ENCODE results near the gene AUTS2.

Gene AUTS2

DNA sequence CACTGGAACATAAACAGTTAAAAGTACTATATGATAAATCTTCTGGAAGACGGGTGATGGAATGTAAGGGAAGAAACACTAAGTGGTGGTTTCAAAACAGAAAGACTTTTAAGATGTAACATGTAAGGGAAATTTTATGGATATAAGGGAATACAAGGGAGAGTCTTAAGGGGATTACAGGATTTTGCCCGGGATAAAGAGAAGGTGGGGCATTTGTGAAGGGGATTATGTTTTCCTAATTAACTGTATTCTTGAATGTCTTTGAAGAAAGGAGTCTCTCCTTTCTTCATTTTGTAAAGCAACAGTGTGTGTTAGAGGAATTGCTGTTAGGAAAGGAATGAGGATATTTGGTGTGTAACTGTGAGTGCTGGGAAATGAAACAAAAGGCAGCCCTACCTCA is 745.2 kb downstream of the AUTS2 start:
- Histone ChIP-seq H3K27me3 (no peaks in the 10 kb centered on the region), H3K4me1 (ENCODE audit: control insufficient read depth in 1 of 2, insufficient read depth in 1 of 2, low read depth in 1 of 2, low read length in 1 of 2) (no peaks in the 10 kb centered on the region), H3K27ac (no peak overlapping the region), H3K36me3 (no peaks in the 10 kb centered on the region), H3K9me3 (no peaks in the 10 kb centered on the region), H3K4me3 (ENCODE audit: low read depth in 1 of 2, low read length in 1 of 2) (no peak overlapping the region)
- TF ChIP-seq, protein P1, sequence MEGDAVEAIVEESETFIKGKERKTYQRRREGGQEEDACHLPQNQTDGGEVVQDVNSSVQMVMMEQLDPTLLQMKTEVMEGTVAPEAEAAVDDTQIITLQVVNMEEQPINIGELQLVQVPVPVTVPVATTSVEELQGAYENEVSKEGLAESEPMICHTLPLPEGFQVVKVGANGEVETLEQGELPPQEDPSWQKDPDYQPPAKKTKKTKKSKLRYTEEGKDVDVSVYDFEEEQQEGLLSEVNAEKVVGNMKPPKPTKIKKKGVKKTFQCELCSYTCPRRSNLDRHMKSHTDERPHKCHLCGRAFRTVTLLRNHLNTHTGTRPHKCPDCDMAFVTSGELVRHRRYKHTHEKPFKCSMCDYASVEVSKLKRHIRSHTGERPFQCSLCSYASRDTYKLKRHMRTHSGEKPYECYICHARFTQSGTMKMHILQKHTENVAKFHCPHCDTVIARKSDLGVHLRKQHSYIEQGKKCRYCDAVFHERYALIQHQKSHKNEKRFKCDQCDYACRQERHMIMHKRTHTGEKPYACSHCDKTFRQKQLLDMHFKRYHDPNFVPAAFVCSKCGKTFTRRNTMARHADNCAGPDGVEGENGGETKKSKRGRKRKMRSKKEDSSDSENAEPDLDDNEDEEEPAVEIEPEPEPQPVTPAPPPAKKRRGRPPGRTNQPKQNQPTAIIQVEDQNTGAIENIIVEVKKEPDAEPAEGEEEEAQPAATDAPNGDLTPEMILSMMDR (IDR thresholded peaks at IDR 0.05): no peak

DNA sequence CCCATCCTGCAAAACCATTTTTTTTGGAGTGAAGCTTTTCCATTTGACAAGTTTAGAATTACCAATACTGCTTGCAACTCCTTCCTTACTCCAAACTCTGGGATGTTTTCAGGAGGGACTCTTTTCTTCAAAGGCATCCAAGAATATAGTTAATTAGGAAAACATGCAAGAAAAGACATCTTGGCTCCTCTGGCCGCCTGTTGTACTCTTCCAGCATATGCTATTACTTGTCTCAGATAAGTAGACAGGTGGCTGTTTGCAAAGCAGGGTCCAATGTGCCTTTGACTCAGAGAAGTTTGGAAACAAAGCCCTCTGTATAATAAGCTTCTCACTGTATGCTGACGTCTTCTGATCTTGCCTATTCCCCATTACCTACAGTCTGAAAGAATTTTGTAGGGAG is 746.5 kb downstream of the AUTS2 start:
- TF ChIP-seq, protein P1 (IDR thresholded peaks at IDR 0.05): no peak
- no peaks in the 10 kb centered on the region for H3K27me3 ChIP-seq
- H3K4me3 ChIP-seq (ENCODE audit: low read depth in 1 of 2, low read length in 1 of 2): no peak overlapping the region
- H3K9me3 ChIP-seq: no peaks in the 10 kb centered on the region
- no peaks in the 10 kb centered on the region for H3K4me1 ChIP-seq (ENCODE audit: control insufficient read depth in 1 of 2, insufficient read depth in 1 of 2, low read depth in 1 of 2, low read length in 1 of 2)
- H3K27ac ChIP-seq: no peak overlapping the region
- no peaks in the 10 kb centered on the region for H3K36me3 ChIP-seq

DNA sequence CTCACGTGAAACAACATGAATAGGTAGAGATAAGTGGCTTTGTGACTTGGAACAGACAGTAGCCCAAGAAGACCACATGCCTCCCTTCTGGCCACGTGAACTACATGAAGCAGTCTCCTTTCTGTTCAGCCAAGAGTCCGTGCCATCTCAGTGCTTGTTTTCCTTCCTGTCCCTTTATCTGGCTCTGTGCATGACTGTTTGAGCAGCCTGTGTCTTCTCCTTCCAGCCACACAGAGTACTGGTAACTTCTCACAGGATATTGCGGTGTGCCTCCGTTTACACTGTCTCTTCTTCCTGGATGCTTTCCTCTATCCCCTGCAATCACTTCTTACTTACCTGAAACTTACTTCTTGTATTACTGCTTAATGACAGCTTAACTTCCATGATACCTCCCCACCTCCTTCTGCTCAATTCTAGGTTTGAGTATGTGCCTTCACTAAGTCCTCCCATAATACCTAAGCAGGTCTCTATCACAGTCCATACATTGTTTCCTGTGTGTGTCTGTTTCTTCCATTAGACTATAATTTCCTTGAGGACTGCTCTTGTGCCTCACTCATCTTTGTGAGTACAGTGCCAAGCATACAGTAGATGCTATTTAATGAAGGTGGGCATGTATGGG is 748.7 kb downstream of the AUTS2 start:
- TF ChIP-seq, protein P1 (IDR thresholded peaks at IDR 0.05): no peak
- no peaks in the 10 kb centered on the region for H3K9me3 ChIP-seq
- H3K27ac ChIP-seq: no peak overlapping the region
- no peaks in the 10 kb centered on the region for H3K36me3 ChIP-seq
- no peaks in the 10 kb centered on the region for H3K4me1 ChIP-seq (ENCODE audit: control insufficient read depth in 1 of 2, insufficient read depth in 1 of 2, low read depth in 1 of 2, low read length in 1 of 2)
- H3K27me3 ChIP-seq: no peaks in the 10 kb centered on the region
- no peak overlapping the region for H3K4me3 ChIP-seq (ENCODE audit: low read depth in 1 of 2, low read length in 1 of 2)

GRCh38 chr7:70347463-70348254 is 749.4 kb downstream of the AUTS2 start:
- TF ChIP-seq, protein P1 (IDR thresholded peaks at IDR 0.05): no peak
- Histone ChIP-seq H3K9me3 (no peaks in the 10 kb centered on the region), H3K4me3 (ENCODE audit: low read depth in 1 of 2, low read length in 1 of 2) (no peak overlapping the region), H3K27me3 (no peaks in the 10 kb centered on the region), H3K36me3 (no peaks in the 10 kb centered on the region), H3K4me1 (ENCODE audit: control insufficient read depth in 1 of 2, insufficient read depth in 1 of 2, low read depth in 1 of 2, low read length in 1 of 2) (no peaks in the 10 kb centered on the region), H3K27ac (no peak overlapping the region)

- no peaks in the 10 kb centered on the region for H3K4me1 ChIP-seq (ENCODE audit: control insufficient read depth in 1 of 2, insufficient read depth in 1 of 2, low read depth in 1 of 2, low read length in 1 of 2)
- no peaks in the 10 kb centered on the region for H3K27me3 ChIP-seq
- no peak overlapping the region for H3K27ac ChIP-seq
- no peaks in the 10 kb centered on the region for H3K36me3 ChIP-seq
- TF ChIP-seq, protein P1 (IDR thresholded peaks at IDR 0.05): no peak
- H3K9me3 ChIP-seq: no peaks in the 10 kb centered on the region
- H3K4me3 ChIP-seq (ENCODE audit: low read depth in 1 of 2, low read length in 1 of 2): no peak overlapping the region
Observed at GRCh38 chr7:70349031-70349430, 750.8 kb downstream of the AUTS2 start.

All from neutrophil (primary cell).